Rectal smooth muscle tissue (tissue), 1 donor: ENCODE data around the gene KCNIP4.

Source experiments
- H3K27ac ChIP-seq: one replicate; pipeline ENCODE4 v1.7.0; 2013; ENCODE audit warnings: low read depth, low read length, inconsistent platforms
- H3K27me3 ChIP-seq: one replicate; pipeline ENCODE4 v1.7.0; 2013; ENCODE audit warnings: low read length; ENCODE audit not compliant: control insufficient read depth, insufficient read depth
- H3K36me3 ChIP-seq: one replicate; pipeline ENCODE4 v1.7.0; 2013; ENCODE audit warnings: low read length; ENCODE audit not compliant: control insufficient read depth, insufficient read depth
- H3K4me1 ChIP-seq: one replicate; pipeline ENCODE4 v1.7.0; 2013; ENCODE audit warnings: low read length; ENCODE audit not compliant: control insufficient read depth, insufficient read depth
- H3K4me3 ChIP-seq: one replicate; pipeline ENCODE4 v1.7.0; 2013; ENCODE audit warnings: low read length
- H3K9ac ChIP-seq: one replicate; pipeline ENCODE4 v1.7.0; 2013; ENCODE audit warnings: low read length

KCNIP4 gene

DNA sequence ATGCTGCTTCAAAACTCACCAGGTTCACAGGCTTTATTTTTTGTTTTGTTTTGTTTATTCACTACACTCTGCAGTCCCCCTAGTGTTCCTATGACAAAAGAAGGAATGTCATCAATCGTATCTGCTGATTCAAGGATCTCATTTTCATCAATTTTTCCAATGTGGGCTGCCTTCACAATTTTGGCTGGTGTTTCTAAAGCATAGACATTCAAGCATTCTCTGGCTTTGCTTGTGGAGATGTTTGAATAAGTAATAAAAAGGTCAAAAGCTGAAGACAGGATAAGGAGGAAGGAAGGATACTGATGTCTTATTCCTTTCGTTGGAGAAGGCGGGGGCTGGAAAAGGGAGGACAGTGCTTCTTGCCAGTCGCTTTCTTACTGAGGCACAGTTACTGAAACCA, 12.2 kb upstream of the KCNIP4 start:
- H3K9ac ChIP-seq, result no peak overlapping the region
- H3K27me3 ChIP-seq, result no peaks in the 10 kb centered on the region
- no peaks in the 10 kb centered on the region for H3K4me1 ChIP-seq
- no peak overlapping the region for H3K4me3 ChIP-seq
- no peaks in the 10 kb centered on the region for H3K36me3 ChIP-seq
- H3K27ac ChIP-seq, result no peak overlapping the region

DNA sequence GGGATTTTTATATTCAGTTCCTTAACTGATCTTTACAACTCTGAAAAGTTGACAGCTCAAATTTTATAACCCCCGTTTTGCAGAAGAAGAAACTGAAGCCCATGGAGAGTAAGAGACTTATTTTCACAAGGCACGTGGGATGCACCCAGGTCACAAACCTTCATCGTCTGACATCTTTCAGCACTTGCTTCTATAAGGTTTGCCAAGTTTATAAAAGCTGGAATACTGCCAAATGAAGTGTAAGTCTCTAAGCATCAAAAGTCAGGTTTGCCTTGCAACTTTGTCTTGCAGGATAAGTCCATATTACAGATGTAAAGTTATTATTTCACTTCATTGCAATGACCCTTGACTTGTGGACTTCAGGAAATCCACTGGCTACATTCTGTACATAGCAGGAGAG, 6.3 kb upstream of the KCNIP4 start:
- H3K4me1 ChIP-seq, result no peaks in the 10 kb centered on the region
- no peak overlapping the region for H3K9ac ChIP-seq
- no peak overlapping the region for H3K4me3 ChIP-seq
- no peaks in the 10 kb centered on the region for H3K27me3 ChIP-seq
- H3K27ac ChIP-seq, result no peak overlapping the region
- H3K36me3 ChIP-seq, result no peaks in the 10 kb centered on the region

DNA sequence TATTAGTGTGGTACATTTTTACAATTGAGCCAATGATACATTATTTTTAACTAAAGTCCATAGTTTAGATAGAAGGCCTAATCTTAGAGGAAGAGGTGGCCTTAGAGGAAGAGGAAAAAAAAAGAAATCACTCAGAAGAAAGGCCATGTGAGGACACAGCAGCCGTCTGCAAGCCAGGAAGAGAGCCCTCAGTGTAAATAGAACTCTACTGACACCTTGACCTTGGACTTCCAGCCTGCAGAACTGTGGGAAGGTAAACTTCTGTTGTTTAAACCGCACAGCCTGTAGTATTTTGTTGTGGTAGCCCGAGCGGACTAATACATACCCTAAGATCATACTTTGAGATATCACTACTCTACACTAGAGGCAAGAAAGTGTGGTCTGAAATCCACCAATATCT, 5.1 kb upstream of the KCNIP4 start:
- Histone ChIP-seq H3K27ac (no peak overlapping the region), H3K9ac (no peak overlapping the region), H3K4me1 (no peaks in the 10 kb centered on the region), H3K27me3 (no peaks in the 10 kb centered on the region), H3K4me3 (no peak overlapping the region), H3K36me3 (no peaks in the 10 kb centered on the region)

DNA sequence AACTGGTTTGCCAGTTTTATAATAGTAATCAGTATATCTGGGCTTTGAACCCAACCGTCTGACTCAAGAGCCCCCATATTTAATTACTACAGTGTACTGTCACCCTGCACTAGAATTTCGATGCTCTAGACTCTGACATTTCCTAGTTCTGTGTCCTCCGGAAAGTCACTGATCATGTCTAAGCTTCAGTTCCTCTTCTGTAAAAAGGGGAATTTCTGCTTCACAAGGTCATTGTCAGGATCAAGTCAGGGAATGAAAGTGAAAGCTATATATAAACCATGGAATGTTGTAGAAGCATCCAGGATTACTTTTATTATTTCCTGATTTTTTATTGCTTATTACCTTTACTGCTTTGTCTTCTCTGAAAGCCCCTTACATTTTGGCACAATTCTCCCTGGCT, 4.0 kb upstream of the KCNIP4 start:
- Histone ChIP-seq H3K4me3 (no peak overlapping the region), H3K9ac (no peak overlapping the region), H3K27ac (no peak overlapping the region), H3K27me3 (peaks cover 3% of the 10 kb centered on the region), H3K36me3 (no peaks in the 10 kb centered on the region), H3K4me1 (no peaks in the 10 kb centered on the region)

DNA sequence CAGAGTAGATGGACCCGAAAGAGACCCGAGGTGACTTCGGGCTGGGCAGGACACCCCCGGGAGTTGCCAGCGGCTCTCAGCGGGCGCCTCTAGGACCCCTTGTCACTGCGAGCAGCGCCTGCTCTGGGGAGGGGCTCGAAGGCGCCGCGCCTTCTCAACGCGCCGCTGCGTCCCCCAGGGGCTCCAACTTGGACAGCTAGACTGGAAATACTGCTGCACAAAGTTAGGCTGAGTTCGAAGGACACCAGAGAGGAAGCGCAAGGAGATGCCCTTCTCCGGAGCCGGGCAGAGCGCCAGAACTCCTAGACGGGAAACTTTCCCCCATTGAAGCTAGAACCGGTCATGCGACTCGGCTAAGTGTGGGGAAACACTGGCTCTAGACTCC, 493 bp upstream of the KCNIP4 start:
- Histone ChIP-seq H3K27me3 (peaks cover 3% of the 10 kb centered on the region), H3K9ac (no peak overlapping the region), H3K4me3 (peak overlapping the region; percentile 60), H3K4me1 (no peaks in the 10 kb centered on the region), H3K36me3 (no peaks in the 10 kb centered on the region), H3K27ac (no peak overlapping the region)

DNA sequence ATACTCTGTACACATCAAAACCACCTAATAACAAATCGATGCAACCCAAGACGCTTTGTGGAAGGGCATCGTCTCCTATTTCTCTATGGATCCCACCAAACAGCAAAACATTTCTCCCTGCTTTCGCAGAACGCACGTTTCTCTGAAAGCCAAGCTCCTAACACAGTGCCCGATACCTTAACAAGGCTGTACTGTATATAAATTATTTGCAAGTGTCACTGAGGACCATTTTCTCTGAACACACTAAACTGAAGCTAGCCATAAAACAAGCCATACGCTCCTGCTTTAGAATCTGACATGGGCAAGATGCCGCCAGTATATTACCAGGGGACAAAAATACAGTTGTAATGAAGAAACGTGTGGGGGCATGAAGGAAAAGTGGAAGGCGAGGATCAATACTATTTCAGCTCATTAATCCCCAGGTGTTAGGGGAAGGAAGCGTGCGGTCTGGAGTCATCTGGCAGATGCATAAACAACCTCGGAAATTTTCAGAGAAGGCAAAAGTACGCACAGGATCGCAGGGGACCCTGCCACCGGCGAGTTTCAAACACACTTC, 703 bp downstream of the KCNIP4 start:
- Histone ChIP-seq H3K4me3 (peak overlapping the region; percentile 70), H3K27ac (no peak overlapping the region), H3K27me3 (peaks cover 3% of the 10 kb centered on the region), H3K36me3 (no peaks in the 10 kb centered on the region), H3K4me1 (no peaks in the 10 kb centered on the region), H3K9ac (no peak overlapping the region)

DNA sequence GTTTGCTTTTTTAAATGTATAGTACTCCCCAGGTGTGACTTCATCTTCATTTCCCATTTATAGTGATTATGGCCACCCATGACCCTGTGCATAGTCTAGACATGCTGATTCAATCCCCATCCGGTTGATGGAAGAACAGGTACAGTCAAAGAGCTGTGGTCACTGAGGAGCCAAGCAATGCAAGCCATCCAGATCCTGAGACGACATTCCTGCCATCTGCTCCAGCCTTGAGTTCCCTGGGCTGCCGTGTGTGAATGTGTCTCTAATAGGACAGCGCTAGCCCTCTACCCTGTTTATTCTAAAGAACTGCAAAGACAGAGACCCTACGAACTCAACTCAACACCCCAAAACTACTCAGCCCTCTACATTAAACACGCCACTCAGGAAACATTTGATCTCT, 1.7 kb downstream of the KCNIP4 start:
- Histone ChIP-seq H3K4me3 (no peak overlapping the region), H3K36me3 (no peaks in the 10 kb centered on the region), H3K4me1 (no peaks in the 10 kb centered on the region), H3K27ac (no peak overlapping the region), H3K9ac (no peak overlapping the region), H3K27me3 (peaks cover 3% of the 10 kb centered on the region)

DNA sequence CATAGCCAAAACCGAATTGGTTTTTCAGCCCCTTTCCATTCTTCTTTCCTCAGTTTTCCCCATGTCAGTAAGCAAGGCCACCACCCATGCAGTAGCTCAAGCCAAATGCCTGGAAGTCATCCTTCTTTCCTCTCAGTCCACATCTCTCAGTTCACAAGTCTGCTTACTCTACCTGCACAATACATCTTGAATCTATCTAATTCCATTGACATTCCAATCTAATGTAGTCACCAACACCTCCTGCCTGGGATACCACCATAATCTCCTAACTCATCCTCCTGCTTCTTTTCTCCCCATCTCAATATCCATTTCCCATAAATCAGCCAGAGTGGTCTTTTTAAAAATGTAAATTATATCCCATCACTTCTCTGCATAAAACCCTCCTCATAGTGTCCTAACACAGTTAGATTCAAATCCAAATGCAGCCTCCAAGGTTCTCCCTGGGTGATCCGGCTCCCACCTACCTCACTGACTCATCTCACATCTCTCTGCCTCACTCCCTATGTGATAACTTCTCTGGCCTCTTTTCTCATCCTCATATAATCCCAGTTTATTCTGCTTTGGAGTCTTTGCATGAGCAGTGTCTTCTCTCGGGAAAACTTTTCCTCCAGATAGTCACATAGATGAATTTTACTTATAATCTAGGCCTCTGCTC, 26.9 kb downstream of the KCNIP4 start:
- H3K36me3 ChIP-seq, result no peaks in the 10 kb centered on the region
- no peak overlapping the region for H3K9ac ChIP-seq
- no peak overlapping the region for H3K27ac ChIP-seq
- no peaks in the 10 kb centered on the region for H3K27me3 ChIP-seq
- no peak overlapping the region for H3K4me3 ChIP-seq
- H3K4me1 ChIP-seq, result no peaks in the 10 kb centered on the region

DNA sequence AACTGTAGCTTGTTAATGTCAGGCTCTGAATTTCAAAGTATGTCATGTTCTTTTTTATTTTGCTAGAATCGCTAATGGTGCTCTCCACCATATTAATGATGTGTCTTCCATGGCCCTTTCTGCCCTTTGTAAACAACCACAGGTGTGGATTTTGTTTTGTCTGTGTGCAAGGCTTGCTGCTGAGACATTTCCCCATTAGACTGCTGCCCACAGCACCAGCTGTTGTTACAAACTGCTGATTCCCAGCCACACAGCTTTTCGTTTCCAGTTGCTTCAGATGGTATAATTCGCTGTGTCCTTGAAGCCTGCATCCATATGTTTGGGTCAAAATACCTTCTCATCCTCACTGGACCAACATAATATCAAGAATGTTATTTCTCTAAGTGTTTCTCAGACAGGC, 32.8 kb downstream of the KCNIP4 start:
- no peak overlapping the region for H3K27ac ChIP-seq
- H3K9ac ChIP-seq, result no peak overlapping the region
- H3K36me3 ChIP-seq, result no peaks in the 10 kb centered on the region
- H3K27me3 ChIP-seq, result no peaks in the 10 kb centered on the region
- no peak overlapping the region for H3K4me3 ChIP-seq
- no peaks in the 10 kb centered on the region for H3K4me1 ChIP-seq

DNA sequence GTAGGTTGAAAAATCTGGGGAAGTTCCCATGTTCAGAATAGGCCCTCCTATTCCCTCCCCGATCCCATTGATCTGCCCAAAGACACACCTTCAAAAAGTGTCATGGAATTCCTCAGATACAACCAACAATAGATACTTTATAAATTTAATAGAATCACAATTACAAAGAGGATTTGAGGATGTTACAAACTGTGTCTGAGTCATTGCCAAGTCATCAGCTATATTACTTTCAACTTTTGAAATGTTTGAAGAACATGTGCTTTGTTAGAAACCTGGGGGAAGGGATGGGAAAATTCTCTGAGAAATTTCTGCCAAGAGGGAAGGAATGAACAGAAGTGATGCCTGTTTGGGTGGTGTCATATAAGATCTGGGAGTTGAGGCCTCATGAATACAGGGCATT, 46.7 kb downstream of the KCNIP4 start:
- Histone ChIP-seq H3K27me3 (no peaks in the 10 kb centered on the region), H3K27ac (no peak overlapping the region), H3K9ac (no peak overlapping the region), H3K4me1 (no peaks in the 10 kb centered on the region), H3K36me3 (no peaks in the 10 kb centered on the region), H3K4me3 (no peak overlapping the region)

DNA sequence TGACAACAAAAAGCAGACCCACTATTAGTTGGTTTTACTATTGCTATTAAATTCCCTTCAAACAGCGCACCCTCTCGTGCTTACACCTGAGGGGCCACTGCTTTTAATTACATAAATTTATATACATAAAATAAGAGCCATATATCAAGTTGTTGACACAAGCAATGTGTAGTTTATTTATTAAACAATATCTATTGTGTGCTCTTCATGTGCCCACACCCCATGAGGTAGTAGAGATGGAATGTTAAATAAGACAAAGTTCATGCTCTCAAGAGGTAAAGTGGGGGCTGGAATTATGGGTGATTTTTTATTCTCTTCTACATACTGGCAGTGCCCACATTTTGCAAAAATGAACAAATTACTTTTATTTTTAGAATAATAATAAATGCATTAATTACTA, 47.3 kb downstream of the KCNIP4 start:
- no peak overlapping the region for H3K4me3 ChIP-seq
- H3K27me3 ChIP-seq, result no peaks in the 10 kb centered on the region
- no peaks in the 10 kb centered on the region for H3K4me1 ChIP-seq
- H3K9ac ChIP-seq, result no peak overlapping the region
- H3K27ac ChIP-seq, result no peak overlapping the region
- H3K36me3 ChIP-seq, result no peaks in the 10 kb centered on the region

DNA sequence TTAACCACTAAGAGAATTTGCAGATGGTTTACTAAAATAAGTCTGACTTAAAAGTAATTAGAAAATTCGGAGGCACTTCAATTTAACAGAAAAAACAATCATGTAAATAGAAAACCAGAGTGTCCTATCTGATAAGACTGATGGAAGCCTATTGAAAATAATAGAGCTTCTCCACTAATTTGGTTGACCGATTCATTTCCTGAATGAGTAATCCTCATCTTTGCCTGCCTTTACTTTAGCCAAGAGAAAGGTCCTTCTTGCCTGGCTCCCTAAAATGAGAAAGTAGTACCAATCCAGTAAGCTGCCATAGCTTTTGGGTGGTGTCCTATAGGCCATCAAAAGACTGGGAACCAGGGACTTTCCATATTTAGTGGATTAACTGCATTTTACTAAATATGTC, 48.4 kb downstream of the KCNIP4 start:
- Histone ChIP-seq H3K27ac (no peak overlapping the region), H3K36me3 (no peaks in the 10 kb centered on the region), H3K4me1 (no peaks in the 10 kb centered on the region), H3K4me3 (no peak overlapping the region), H3K9ac (no peak overlapping the region), H3K27me3 (no peaks in the 10 kb centered on the region)

DNA sequence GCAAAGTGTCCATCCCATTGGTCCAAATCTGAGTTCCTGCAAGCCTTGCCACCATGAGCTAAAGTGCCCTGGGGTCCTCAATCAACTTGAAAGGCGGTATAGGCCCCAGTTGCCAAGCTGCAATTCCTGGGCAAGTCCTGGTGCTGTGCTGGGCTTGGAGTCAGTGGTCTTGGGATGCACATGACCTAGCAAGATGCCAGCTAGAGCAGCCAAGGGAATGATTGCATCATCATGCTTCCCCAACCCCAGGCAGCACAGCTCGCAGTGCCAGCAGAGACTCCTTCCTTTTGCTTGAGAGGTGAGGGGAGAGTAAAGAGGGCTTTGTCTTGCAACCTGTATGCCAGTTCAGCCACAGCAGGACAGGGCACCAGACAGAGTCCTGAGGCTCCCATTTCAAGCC, 50.5 kb downstream of the KCNIP4 start:
- H3K4me1 ChIP-seq, result no peaks in the 10 kb centered on the region
- no peak overlapping the region for H3K9ac ChIP-seq
- H3K27me3 ChIP-seq, result no peaks in the 10 kb centered on the region
- H3K27ac ChIP-seq, result no peak overlapping the region
- H3K4me3 ChIP-seq, result no peak overlapping the region
- no peaks in the 10 kb centered on the region for H3K36me3 ChIP-seq
